ENCODE data around the gene RECK. TPM values are rescaled to one million over a fixed set of nuclear protein-coding genes. Genes with fewer than 3 reads are reported as not detected.

Gene RECK
- total RNA-seq, 4 donors from 2014 or later, result 14.3 to 37.7 (median 30.7) TPM

DNA sequence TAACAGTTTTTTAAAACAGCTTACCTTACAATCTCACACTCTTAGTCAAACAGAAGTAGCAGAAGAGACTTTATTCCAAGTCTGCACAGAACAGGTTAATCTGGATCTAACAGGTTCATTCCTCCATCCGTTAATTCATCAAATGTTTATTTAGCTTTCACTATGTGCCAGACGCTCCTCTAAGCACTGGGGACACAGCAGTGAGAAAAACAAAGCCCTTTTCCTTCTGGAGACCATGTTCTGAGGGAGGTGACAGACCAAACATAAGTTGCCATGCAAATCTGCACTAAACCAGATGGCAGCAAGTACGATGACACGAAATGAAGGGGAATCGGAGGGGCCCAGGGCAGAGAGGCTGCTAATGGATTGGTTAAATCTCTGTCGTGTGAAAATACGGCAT is 82.8 kb downstream of the RECK start:
- Histone ChIP-seq H3K27ac (no peak overlapping the region), H3K36me3 (no peaks in the 10 kb centered on the region), H3K4me3 (no peak overlapping the region), H3K4me1 (no peaks in the 10 kb centered on the region), H3K27me3 (no peaks in the 10 kb centered on the region), H3K9me3 (no peaks in the 10 kb centered on the region)
- intact Hi-C loops (cut with DNase I; ENCODE audit: low total_unique reads), result no loop called here
- TF ChIP-seq, protein P1, sequence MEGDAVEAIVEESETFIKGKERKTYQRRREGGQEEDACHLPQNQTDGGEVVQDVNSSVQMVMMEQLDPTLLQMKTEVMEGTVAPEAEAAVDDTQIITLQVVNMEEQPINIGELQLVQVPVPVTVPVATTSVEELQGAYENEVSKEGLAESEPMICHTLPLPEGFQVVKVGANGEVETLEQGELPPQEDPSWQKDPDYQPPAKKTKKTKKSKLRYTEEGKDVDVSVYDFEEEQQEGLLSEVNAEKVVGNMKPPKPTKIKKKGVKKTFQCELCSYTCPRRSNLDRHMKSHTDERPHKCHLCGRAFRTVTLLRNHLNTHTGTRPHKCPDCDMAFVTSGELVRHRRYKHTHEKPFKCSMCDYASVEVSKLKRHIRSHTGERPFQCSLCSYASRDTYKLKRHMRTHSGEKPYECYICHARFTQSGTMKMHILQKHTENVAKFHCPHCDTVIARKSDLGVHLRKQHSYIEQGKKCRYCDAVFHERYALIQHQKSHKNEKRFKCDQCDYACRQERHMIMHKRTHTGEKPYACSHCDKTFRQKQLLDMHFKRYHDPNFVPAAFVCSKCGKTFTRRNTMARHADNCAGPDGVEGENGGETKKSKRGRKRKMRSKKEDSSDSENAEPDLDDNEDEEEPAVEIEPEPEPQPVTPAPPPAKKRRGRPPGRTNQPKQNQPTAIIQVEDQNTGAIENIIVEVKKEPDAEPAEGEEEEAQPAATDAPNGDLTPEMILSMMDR (IDR thresholded peaks at IDR 0.05), result no peak
- TF ChIP-seq POLR2A (IDR thresholded peaks at IDR 0.05), result no peak
- no peak for DNase-seq

GRCh38 chr9:36120705-36121104 is 84.0 kb downstream of the RECK start:
- no peak for TF ChIP-seq POLR2A (IDR thresholded peaks at IDR 0.05)
- TF ChIP-seq, protein P1 (IDR thresholded peaks at IDR 0.05), result no peak
- Histone ChIP-seq H3K27ac (no peak overlapping the region), H3K27me3 (no peaks in the 10 kb centered on the region), H3K9me3 (no peaks in the 10 kb centered on the region), H3K4me1 (no peaks in the 10 kb centered on the region), H3K4me3 (no peak overlapping the region), H3K36me3 (no peaks in the 10 kb centered on the region)
- no peak for DNase-seq
- intact Hi-C loops (cut with DNase I; ENCODE audit: low total_unique reads), result no loop called here

DNA sequence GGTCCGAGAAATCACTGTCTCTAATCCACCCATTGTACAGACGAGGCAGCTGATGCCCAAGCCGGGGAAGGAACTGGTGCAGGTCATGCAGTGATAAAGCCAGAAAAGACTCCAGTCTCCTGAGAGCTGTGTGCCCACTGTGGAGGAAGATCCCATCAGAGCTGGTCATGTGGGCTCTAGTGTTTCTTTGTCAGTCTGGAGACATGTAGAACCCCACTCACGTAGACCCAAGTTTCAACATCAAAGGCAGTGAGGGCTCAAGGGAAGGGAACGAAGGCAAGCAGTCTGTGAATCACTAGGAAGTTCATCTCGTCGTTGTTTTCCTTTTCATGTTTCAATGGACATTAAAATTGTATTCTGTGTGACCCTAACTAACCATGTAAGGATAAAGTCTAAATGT is 85.3 kb downstream of the RECK start:
- intact Hi-C loops (cut with DNase I; ENCODE audit: low total_unique reads), result no loop called here
- H3K4me3 ChIP-seq, result no peak overlapping the region
- H3K4me1 ChIP-seq, result no peaks in the 10 kb centered on the region
- H3K9me3 ChIP-seq, result no peaks in the 10 kb centered on the region
- no peaks in the 10 kb centered on the region for H3K27me3 ChIP-seq
- no peaks in the 10 kb centered on the region for H3K36me3 ChIP-seq
- no peak overlapping the region for H3K27ac ChIP-seq
- DNase-seq, result no peak
- TF ChIP-seq, protein P1 (IDR thresholded peaks at IDR 0.05), result no peak
- TF ChIP-seq POLR2A (IDR thresholded peaks at IDR 0.05), result no peak

GRCh38 chr9:36123515-36123914 is 86.8 kb downstream of the RECK start:
- H3K4me3 ChIP-seq, result no peak overlapping the region
- intact Hi-C loops (cut with DNase I; ENCODE audit: low total_unique reads), result no loop called here
- H3K9me3 ChIP-seq, result no peaks in the 10 kb centered on the region
- DNase-seq, result no peak
- no peaks in the 10 kb centered on the region for H3K36me3 ChIP-seq
- H3K27me3 ChIP-seq, result no peaks in the 10 kb centered on the region
- no peak for TF ChIP-seq POLR2A (IDR thresholded peaks at IDR 0.05)
- TF ChIP-seq, protein P1 (IDR thresholded peaks at IDR 0.05), result no peak
- no peaks in the 10 kb centered on the region for H3K4me1 ChIP-seq
- H3K27ac ChIP-seq, result no peak overlapping the region

- Histone ChIP-seq H3K27me3 (no peaks in the 10 kb centered on the region), H3K9me3 (no peaks in the 10 kb centered on the region), H3K4me1 (no peaks in the 10 kb centered on the region), H3K36me3 (no peaks in the 10 kb centered on the region), H3K27ac (no peak overlapping the region), H3K4me3 (no peak overlapping the region)
- no peak for TF ChIP-seq POLR2A (IDR thresholded peaks at IDR 0.05)
- TF ChIP-seq, protein P1 (IDR thresholded peaks at IDR 0.05), result no peak
- intact Hi-C loops (cut with DNase I; ENCODE audit: low total_unique reads), result no loop called here
- no peak for DNase-seq
Measured at GRCh38 chr9:36125062-36125855, 88.5 kb downstream of the RECK start.

Measured in uterus (tissue), 4 donors.